Testis (tissue), 3 donors: ENCODE results near the gene CFAP43. TPM values are rescaled to one million over a fixed set of nuclear protein-coding genes. Genes with fewer than 3 reads are reported as not detected.
"Not testable (repeated sequence)": the region's sequence is repeated elsewhere in the genome, so short reads cannot be mapped to it uniquely, and the experiment has no call there.

Experiments used
- DNase-seq: peaks from one replicate; pipeline ENCODE4 v3.0.0-alpha.2; 2019
- H3K27ac ChIP-seq, 2 donors: fragments of 200-600 bp; sonication (generic); one replicate each; pipeline ENCODE4 v1.5.1; 2019
- H3K27me3 ChIP-seq: fragments of 200-600 bp; sonication (generic); one replicate; pipeline ENCODE4 v1.5.1; 2019
- H3K36me3 ChIP-seq: fragments of 200-600 bp; sonication (generic); one replicate; pipeline ENCODE4 v1.5.1; 2017; ENCODE audit warnings: low read depth; ENCODE audit errors: missing control alignments
- H3K4me1 ChIP-seq: fragments of 200-600 bp; sonication (generic); one replicate; pipeline ENCODE4 v1.5.1; 2019
- H3K4me3 ChIP-seq, 2 donors: fragments of 200-600 bp; sonication (generic); one replicate each; pipeline ENCODE4 v1.5.1; 2017 to 2019
- H3K9me3 ChIP-seq: fragments of 200-600 bp; sonication (generic); one replicate; pipeline ENCODE4 v1.5.1; 2017
- CTCF ChIP-seq, 3 experiments: fragments of 450-650 bp in 2 of 3; fragments of 200-600 bp in 1 of 3; sonication (generic) in 1 of 3; IDR thresholded peaks; one replicate each; pipeline ENCODE4 v1.5.1; 2016 to 2019; ENCODE audit warnings: antibody characterized with exemption in 3 of 3, mild to moderate bottlenecking in 2 of 3, moderate library complexity in 1 of 3
- POLR2A ChIP-seq: fragments of 450-650 bp; IDR thresholded peaks from one replicate; pipeline ENCODE4 v1.6.1; 2017; ENCODE audit warnings: antibody characterized with exemption, mild to moderate bottlenecking, moderate library complexity
- WGBS, 2 donors: methylation state at CpG; one replicate each; pipeline ENCODE4 v1.1.5; 2018; 5-methylcytosine and 5-hydroxymethylcytosine counted together
- intact Hi-C: fragments of 100-400 bp; cut with DNase I; formaldehyde crosslinking; loops from one replicate; pipeline ENCODE4 v1.15.1; 2023; ENCODE audit warnings: low total_unique reads
- polyA plus RNA-seq: library from polyadenylated mRNA; stranded (reverse); fragments of 350-450 nt; fragmentation: Illumina TruSeq; extraction: RNeasy Lipid Tissue Mini Kit (QIAGEN cat#74804); gene quantifications from one replicate; pipeline ENCODE4 v1.2.3, GENCODE V29; 2014; ENCODE audit warnings: low read depth, low replicate concordance; ENCODE audit not compliant: insufficient read depth
- total RNA-seq, 2 donors: library from RNA; depleted of rRNA; stranded (reverse); fragments of >200 nt; gene quantifications; one replicate each; pipeline ENCODE4 v1.2.3, GENCODE V29; 2016

The CFAP43 gene
- total and polyA plus RNA-seq, 3 donors from 2014 or later, result 37.8 to 72.8 (median 60.7) TPM

DNA sequence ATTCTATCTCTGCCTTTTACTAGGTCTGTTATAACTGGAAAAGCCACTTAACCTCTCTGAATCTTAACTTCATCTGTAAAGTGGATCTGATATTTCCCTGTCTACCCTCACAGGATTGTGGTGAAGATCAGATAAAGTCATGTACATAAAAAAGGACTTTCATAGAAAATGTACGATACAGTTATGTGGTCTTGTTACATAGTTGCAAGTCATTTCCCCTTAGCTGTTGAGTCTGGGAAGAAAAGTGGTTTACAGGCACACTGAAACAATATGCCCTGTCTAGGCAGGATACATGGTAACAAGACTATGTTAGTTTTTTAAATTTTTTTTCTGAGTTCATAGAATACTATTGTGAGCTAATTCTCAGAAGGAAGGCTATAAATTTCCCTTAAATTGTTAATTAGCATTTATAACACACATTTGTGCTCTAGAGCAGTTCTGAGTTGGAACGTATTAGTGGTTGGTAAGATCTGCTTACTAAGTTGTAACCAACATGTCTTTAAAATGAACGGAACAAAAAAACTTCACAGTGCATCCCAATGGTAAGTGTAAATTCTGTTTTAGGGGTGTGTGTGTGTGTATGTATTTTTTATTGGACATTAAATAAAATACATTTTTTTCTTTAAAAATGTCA, 15.5 kb upstream of the CFAP43 start:
- Histone ChIP-seq H3K36me3 (no peaks in the 10 kb centered on the region), H3K9me3 (no peaks in the 10 kb centered on the region), H3K4me3 (no peak overlapping the region), H3K4me1 (peaks cover 7% of the 10 kb centered on the region), H3K27me3 (no peaks in the 10 kb centered on the region), H3K27ac (no peak overlapping the region)
- no peak for DNase-seq
- intact Hi-C loops, result no loop called here
- WGBS, 2 donors, result 44 to 48% methylated on average over 3 of the region's 3 CpGs
- TF ChIP-seq CTCF (IDR thresholded peaks at IDR 0.05) (no peak), POLR2A (no peak)

GRCh38 chr10:104246976-104247375, 14.8 kb upstream of the CFAP43 start:
- 49 to 57% methylated on average over 2 of the region's 2 CpGs for WGBS, 2 donors
- DNase-seq, result no peak

GRCh38 chr10:104245066-104245632, 13.0 kb upstream of the CFAP43 start:
- Histone ChIP-seq H3K9me3 (no peaks in the 10 kb centered on the region), H3K27me3 (no peaks in the 10 kb centered on the region), H3K27ac (no peak overlapping the region), H3K4me3 (peak overlapping the region in 1 of 2 donors; percentile 23), H3K4me1 (peaks cover 7% of the 10 kb centered on the region), H3K36me3 (no peaks in the 10 kb centered on the region)
- intact Hi-C loops, result no loop called here
- 66% methylated on average over 31 of the region's 34 CpGs; no CpG with 5 or more reads in 1 of the 2 donors for WGBS, 2 donors
- no peak for DNase-seq
- TF ChIP-seq CTCF (IDR thresholded peaks at IDR 0.05) (no peak), POLR2A (no peak)

More at GRCh38 chr10:104246976-104247375, 14.8 kb upstream of the CFAP43 start:
- H3K9me3 ChIP-seq, result no peaks in the 10 kb centered on the region
- H3K36me3 ChIP-seq, result no peaks in the 10 kb centered on the region
- no peaks in the 10 kb centered on the region for H3K27me3 ChIP-seq
- no peak overlapping the region for H3K4me3 ChIP-seq
- intact Hi-C loops, result no loop called here
- H3K4me1 ChIP-seq, result peaks cover 7% of the 10 kb centered on the region
- no peak overlapping the region for H3K27ac ChIP-seq
- TF ChIP-seq POLR2A, result no peak
- no peak for TF ChIP-seq CTCF (IDR thresholded peaks at IDR 0.05)

DNA sequence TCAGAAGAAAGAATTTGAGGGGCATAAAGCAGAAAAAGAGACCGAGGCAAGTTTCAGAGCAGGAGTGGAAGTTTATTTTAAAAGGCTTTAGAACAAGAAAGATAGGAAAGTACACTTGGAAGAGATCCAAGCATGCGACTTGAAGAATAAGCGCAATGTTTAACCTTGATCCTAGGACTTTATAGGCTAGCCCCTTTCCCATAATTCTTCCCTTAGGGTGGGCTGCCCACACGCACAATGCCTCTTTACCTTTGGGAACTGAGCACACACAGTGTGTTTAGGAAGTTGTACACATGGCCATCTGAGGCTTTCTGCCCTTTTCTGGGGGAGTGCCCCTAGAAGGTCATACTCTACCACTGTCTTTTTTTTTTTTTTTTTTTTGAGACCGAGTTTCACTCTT, 11.3 kb upstream of the CFAP43 start:
- Histone ChIP-seq H3K9me3 (no peaks in the 10 kb centered on the region), H3K36me3 (no peaks in the 10 kb centered on the region), H3K27ac (no peak overlapping the region), H3K4me1 (peaks cover 7% of the 10 kb centered on the region), H3K4me3 (no peak overlapping the region), H3K27me3 (no peaks in the 10 kb centered on the region)
- 37 to 59% methylated on average over 5 of the region's 5 CpGs for WGBS, 2 donors
- no peak for DNase-seq
- TF ChIP-seq POLR2A (no peak), CTCF (IDR thresholded peaks at IDR 0.05) (no peak)
- intact Hi-C loops, result no loop called here

DNA sequence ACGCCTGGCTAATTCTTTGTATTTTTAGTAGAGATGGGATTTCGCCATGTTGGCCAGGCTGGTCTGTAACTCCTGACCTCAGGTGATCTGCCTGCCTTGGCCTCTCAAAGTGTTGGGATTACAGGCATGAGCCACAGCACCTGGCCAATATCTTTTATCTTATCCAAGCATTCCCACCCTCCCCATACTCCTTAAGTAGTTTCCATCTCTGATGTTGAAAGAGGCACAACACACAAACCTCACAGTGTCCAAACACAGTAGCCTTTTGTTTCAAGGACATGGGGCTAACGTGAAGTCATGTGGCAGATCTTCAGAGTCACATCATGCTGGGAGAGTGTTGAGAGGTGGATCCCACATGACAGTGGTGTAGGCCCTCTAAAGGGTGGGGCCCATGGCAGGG, 10.8 kb upstream of the CFAP43 start:
- 72 to 90% methylated on average over 3 of the region's 3 CpGs for WGBS, 2 donors
- H3K36me3 ChIP-seq, H3K9me3 ChIP-seq, H3K4me1 ChIP-seq, intact Hi-C loops, H3K27ac ChIP-seq, H3K4me3 ChIP-seq, H3K27me3 ChIP-seq: not testable (repeated sequence)
- peak; percentile 39 for DNase-seq
